Osteocyte (in vitro differentiated cells): ENCODE results near the gene ACYP2. TPM values are rescaled to one million over a fixed set of nuclear protein-coding genes. Genes with fewer than 3 reads are reported as not detected.

ENCODE experiments used
- DNase-seq: peaks from one replicate; pipeline ENCODE4 v3.0.0; 2021; ENCODE audit warnings: mixed read lengths; ENCODE audit not compliant: unreplicated experiment; ENCODE audit errors: extremely low spot score
- H3K27ac Mint-ChIP-seq: one replicate; pipeline ENCODE4 v1.8.0; 2021; ENCODE audit warnings: mild to moderate bottlenecking, mixed read lengths; ENCODE audit not compliant: unreplicated experiment
- H3K27me3 Mint-ChIP-seq: one replicate; pipeline ENCODE4 v1.8.0; 2021; ENCODE audit warnings: mixed read lengths; ENCODE audit not compliant: unreplicated experiment
- H3K36me3 Mint-ChIP-seq: one replicate; pipeline ENCODE4 v1.8.0; 2021; ENCODE audit warnings: mixed read lengths; ENCODE audit not compliant: unreplicated experiment
- H3K4me1 Mint-ChIP-seq: one replicate; pipeline ENCODE4 v1.8.0; 2021; ENCODE audit warnings: mixed read lengths; ENCODE audit not compliant: unreplicated experiment
- H3K4me3 Mint-ChIP-seq: one replicate; pipeline ENCODE4 v1.8.0; 2021; ENCODE audit warnings: mild to moderate bottlenecking, moderate library complexity, mixed read lengths; ENCODE audit not compliant: unreplicated experiment
- H3K9me3 Mint-ChIP-seq: one replicate; pipeline ENCODE4 v1.8.0; 2021; ENCODE audit warnings: mixed read lengths; ENCODE audit not compliant: unreplicated experiment
- CTCF ChIP-seq: fragments of 200-600 bp; sonication (generic); IDR thresholded peaks from 2 replicates; pipeline ENCODE4 v1.5.0; 2021; ENCODE audit warnings: antibody characterized with exemption, mild to moderate bottlenecking, moderate library complexity
- total RNA-seq: library from RNA; stranded (reverse); gene quantifications from 2 replicates; pipeline ENCODE4 v1.2.1, GENCODE V29; 2021

ACYP2 gene
- total RNA-seq, 1 donor from 2014 or later, result 10.4 TPM

DNA sequence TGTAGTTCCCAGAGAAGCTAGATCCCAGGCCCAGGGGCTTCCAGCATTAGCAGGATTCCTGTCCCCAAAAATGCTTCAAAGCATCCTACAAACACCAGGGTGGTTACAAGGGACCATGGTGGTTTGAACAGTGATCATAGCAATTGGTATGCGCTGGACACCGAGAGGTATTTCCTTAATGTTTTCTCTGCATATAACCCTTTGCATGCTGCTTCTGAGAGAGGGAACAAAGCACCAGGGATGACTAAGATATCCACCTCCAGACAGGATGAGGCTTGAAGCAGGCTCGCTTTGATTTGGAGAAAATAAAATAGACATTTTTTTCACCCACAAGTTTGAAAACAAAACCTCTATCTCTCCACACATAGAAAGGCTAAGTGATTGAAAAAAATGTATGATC, 191.1 kb downstream of the ACYP2 start:
- H3K27me3 Mint-ChIP-seq, result peaks cover 4% of the 10 kb centered on the region
- H3K9me3 Mint-ChIP-seq, result peaks cover 5% of the 10 kb centered on the region
- no peak for DNase-seq

GRCh38 chr2:54308186-54308585, 192.8 kb downstream of the ACYP2 start:
- DNase-seq, result no peak
- no peak for TF ChIP-seq CTCF

More for the DNA sequence above, 191.1 kb downstream of the ACYP2 start:
- Mint-ChIP-seq H3K4me1 (peaks cover 9% of the 10 kb centered on the region), H3K27ac (no peak overlapping the region), H3K36me3 (peaks cover 2% of the 10 kb centered on the region), H3K4me3 (no peak overlapping the region)
- no peak for TF ChIP-seq CTCF

GRCh38 chr2:54308782-54309181, 193.4 kb downstream of the ACYP2 start:
- Mint-ChIP-seq H3K9me3 (no peaks in the 10 kb centered on the region), H3K36me3 (no peaks in the 10 kb centered on the region), H3K4me3 (no peak overlapping the region), H3K27me3 (peaks cover 5% of the 10 kb centered on the region), H3K4me1 (peaks cover 9% of the 10 kb centered on the region), H3K27ac (no peak overlapping the region)
- no peak for DNase-seq
- TF ChIP-seq CTCF, result no peak

More at GRCh38 chr2:54308186-54308585, 192.8 kb downstream of the ACYP2 start:
- no peaks in the 10 kb centered on the region for H3K36me3 Mint-ChIP-seq
- H3K27me3 Mint-ChIP-seq, result peaks cover 5% of the 10 kb centered on the region
- H3K27ac Mint-ChIP-seq, result no peak overlapping the region
- H3K9me3 Mint-ChIP-seq, result no peaks in the 10 kb centered on the region
- peaks cover 9% of the 10 kb centered on the region for H3K4me1 Mint-ChIP-seq
- no peak overlapping the region for H3K4me3 Mint-ChIP-seq

DNA sequence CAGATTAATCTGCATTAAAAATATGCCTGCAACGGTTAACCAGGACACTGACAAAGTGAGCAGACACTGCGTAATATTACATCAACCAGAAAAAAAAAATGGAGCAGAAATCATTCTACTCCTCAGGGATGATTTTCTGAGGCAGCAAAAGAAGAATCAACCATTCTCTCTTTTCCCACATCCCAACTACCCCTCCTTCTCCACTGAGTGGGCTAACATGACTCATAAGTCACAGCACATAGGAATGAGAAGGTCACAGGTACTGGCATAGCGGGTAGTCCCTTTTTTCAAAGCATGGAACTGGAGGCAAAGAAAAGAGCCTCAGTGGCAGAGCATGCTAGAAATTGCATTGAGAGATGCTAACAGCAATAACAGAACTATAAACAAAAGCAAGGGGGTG, 194.9 kb downstream of the ACYP2 start:
- H3K27ac Mint-ChIP-seq, result no peak overlapping the region
- H3K4me1 Mint-ChIP-seq, result peaks cover 9% of the 10 kb centered on the region
- no peak for DNase-seq
- H3K36me3 Mint-ChIP-seq, result peaks cover 3% of the 10 kb centered on the region
- no peak overlapping the region for H3K4me3 Mint-ChIP-seq
- no peak for TF ChIP-seq CTCF
- peaks cover 10% of the 10 kb centered on the region for H3K27me3 Mint-ChIP-seq
- peaks cover 2% of the 10 kb centered on the region for H3K9me3 Mint-ChIP-seq

GRCh38 chr2:54310961-54311360, 195.5 kb downstream of the ACYP2 start:
- H3K36me3 Mint-ChIP-seq, result peaks cover 3% of the 10 kb centered on the region
- no peak for DNase-seq
- peaks cover 9% of the 10 kb centered on the region for H3K4me1 Mint-ChIP-seq
- no peak for TF ChIP-seq CTCF
- H3K4me3 Mint-ChIP-seq, result no peak overlapping the region
- H3K9me3 Mint-ChIP-seq, result peaks cover 6% of the 10 kb centered on the region
- peaks cover 11% of the 10 kb centered on the region for H3K27me3 Mint-ChIP-seq
- no peak overlapping the region for H3K27ac Mint-ChIP-seq
